T47D (cell line): ENCODE measurements around the gene LUC7L2.
"Not testable (repeated sequence)": the region's sequence is repeated elsewhere in the genome, so short reads cannot be mapped to it uniquely, and the experiment has no call there.

ENCODE experiments used
- DNase-seq, 2 experiments: peaks; one replicate each; pipeline versions ENCODE4 v3.0.0 to v3.0.0-alpha.2; 2011 to 2012; ENCODE audit warnings: low read depth in 1 of 2, low spot score in 1 of 2
- JUND ChIP-seq: IDR thresholded peaks from 2 replicates; pipeline ENCODE4 v1.6.1; 2012; ENCODE audit warnings: low read depth
- in situ Hi-C: cut with HindIII; loops from 2 replicates; pipeline ENCODE4 v1.10.0; 2016; ENCODE audit warnings: low sequenced_read_pairs, low pct_unique_long_range_greater_than_20kb

LUC7L2 gene

GRCh38 chr7:139387594-139387993 lies 27.9 kb downstream of the LUC7L2 start:
- TF ChIP-seq JUND: no peak
- DNase-seq: no peak
- in situ Hi-C loops: no loop called here

- no peak for TF ChIP-seq JUND
- in situ Hi-C loops: no loop called here
- DNase-seq: no peak
Measured at GRCh38 chr7:139389091-139389490, 29.4 kb downstream of the LUC7L2 start.

GRCh38 chr7:139389774-139390173 lies 30.1 kb downstream of the LUC7L2 start:
- TF ChIP-seq JUND: no peak
- no peak for DNase-seq
- in situ Hi-C loops: no loop called here

- no peak for DNase-seq
- in situ Hi-C loops: no loop called here
- no peak for TF ChIP-seq JUND
Measured at GRCh38 chr7:139393621-139394211, 34.0 kb downstream of the LUC7L2 start.

GRCh38 chr7:139394540-139394939 lies 34.8 kb downstream of the LUC7L2 start:
- in situ Hi-C loops: no loop called here
- DNase-seq: no peak
- no peak for TF ChIP-seq JUND

- in situ Hi-C loops: no loop called here
- DNase-seq: no peak
- TF ChIP-seq JUND: no peak
Measured at GRCh38 chr7:139396323-139396951, 36.7 kb downstream of the LUC7L2 start.

- TF ChIP-seq JUND: no peak
- DNase-seq: no peak
- in situ Hi-C loops: no loop called here
Measured at GRCh38 chr7:139397192-139397591, 37.5 kb downstream of the LUC7L2 start.

- no peak for TF ChIP-seq JUND
- DNase-seq: peak in 1 of 2 experiments; percentile 47
- in situ Hi-C loops: no loop called here
Measured at GRCh38 chr7:139403601-139404000, 43.9 kb downstream of the LUC7L2 start.

GRCh38 chr7:139407555-139407954 lies 47.9 kb downstream of the LUC7L2 start:
- in situ Hi-C loops: no loop called here
- no peak for TF ChIP-seq JUND
- no peak for DNase-seq

- in situ Hi-C loops, DNase-seq: not testable (repeated sequence)
Measured at GRCh38 chr7:139414743-139415402, 55.2 kb downstream of the LUC7L2 start.

GRCh38 chr7:139416405-139416804 lies 56.7 kb downstream of the LUC7L2 start:
- TF ChIP-seq JUND: no peak
- in situ Hi-C loops: no loop called here
- no peak for DNase-seq

GRCh38 chr7:139417478-139417877 lies 57.8 kb downstream of the LUC7L2 start:
- DNase-seq: no peak
- in situ Hi-C loops: no loop called here
- TF ChIP-seq JUND: no peak

GRCh38 chr7:139421123-139421522 lies 61.4 kb downstream of the LUC7L2 start:
- TF ChIP-seq JUND: no peak
- no peak for DNase-seq
- in situ Hi-C loops: no loop called here
